Adipose tissue (tissue), 3 donors: Measurements from ENCODE around the gene REPIN1. TPM values are rescaled to one million over a fixed set of nuclear protein-coding genes. Genes with fewer than 3 reads are reported as not detected.
"Not testable (repeated sequence)": the region's sequence is repeated elsewhere in the genome, so short reads cannot be mapped to it uniquely, and the experiment has no call there.

Experiments
- H3K27ac ChIP-seq: one replicate; pipeline ENCODE4 v1.5.1; 2013; ENCODE audit warnings: low read depth, low read length
- WGBS, 3 donors: extraction: QIAGEN DNeasy Blood & Tissue Kit; methylation state at CpG; one replicate each; pipeline ENCODE4 v1.1.7; 2013; 5-methylcytosine and 5-hydroxymethylcytosine counted together
- polyA plus RNA-seq, 3 donors: library from polyadenylated mRNA; stranded (reverse); fragments of 200-250 nt; gene quantifications; one replicate each; pipeline ENCODE4 v1.2.3, GENCODE V29; 2013
- donor health status: healthy with polysubstance abuse.
- donor health status: Bipolar disorder and iron deficiency.
- donor health status: healthy.

REPIN1 gene
- polyA plus RNA-seq, 3 donors: 23.1 to 64.3 (median 59.3) TPM

- H3K27ac ChIP-seq: no peak overlapping the region
- WGBS, 3 donors: 76 to 90% (median 89%) methylated on average over 19 to 20 of the region's 20 CpGs
Observed at GRCh38 chr7:150382123-150382843, 13.7 kb downstream of the REPIN1 start.

- H3K27ac ChIP-seq: no peak overlapping the region
- 43 to 77% (median 76%) methylated on average over 4 of the region's 4 CpGs for WGBS, 3 donors
Observed at GRCh38 chr7:150382844-150383225, 14.2 kb downstream of the REPIN1 start.

- H3K27ac ChIP-seq: no peak overlapping the region
- 68 to 86% (median 83%) methylated on average over 20 to 22 of the region's 22 CpGs for WGBS, 3 donors
Observed at GRCh38 chr7:150383710-150384397, 15.2 kb downstream of the REPIN1 start.

- 69 to 90% (median 75%) methylated on average over 15 of the region's 15 CpGs for WGBS, 3 donors
- no peak overlapping the region for H3K27ac ChIP-seq
Observed at GRCh38 chr7:150384406-150385301, 16.0 kb downstream of the REPIN1 start.

DNA sequence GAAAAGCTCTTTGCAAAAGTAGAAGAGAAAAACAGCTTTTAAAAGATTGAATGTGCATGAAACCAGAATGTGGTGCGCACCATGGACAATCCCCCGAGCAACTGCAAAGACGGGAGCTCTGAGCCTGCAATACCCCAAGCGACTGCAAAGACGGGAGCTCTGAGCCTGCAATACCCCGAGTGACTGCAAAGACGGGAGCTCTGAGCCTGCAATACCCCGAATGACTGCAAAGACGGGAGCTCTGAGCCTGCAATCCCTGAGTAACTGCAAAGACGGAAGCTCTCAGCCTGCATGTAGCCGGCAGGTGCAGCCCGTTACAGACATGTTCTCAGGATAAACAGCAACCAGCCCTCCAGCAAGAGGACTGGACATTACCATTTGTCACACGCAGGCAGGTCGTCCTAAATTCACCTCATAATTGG, 16.7 kb downstream of the REPIN1 start:
- WGBS, 3 donors: 76 to 79% (median 78%) methylated on average over 14 of the region's 14 CpGs
- H3K27ac ChIP-seq: no peak overlapping the region

DNA sequence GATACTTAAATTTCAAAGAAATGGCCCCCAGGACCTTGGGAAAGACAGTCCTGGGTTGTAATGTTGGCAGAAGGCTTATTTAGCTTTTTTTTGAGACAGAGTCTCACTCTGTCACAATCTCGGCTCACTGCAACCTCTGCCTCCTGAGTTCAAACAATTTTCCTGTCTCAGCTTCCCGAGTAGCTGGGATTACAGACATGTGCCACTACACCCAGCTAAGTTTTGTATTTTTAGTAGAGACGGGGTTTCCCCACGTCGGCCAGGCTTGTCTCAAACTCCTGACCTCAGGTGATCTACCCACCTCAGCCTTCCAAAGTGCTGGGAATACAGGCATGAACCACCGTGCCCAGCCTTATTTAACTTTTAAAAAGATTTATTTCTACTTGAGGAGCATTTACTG, 17.3 kb downstream of the REPIN1 start:
- WGBS, 3 donors: 59 to 66% (median 61%) methylated on average over 6 of the region's 6 CpGs
- H3K27ac ChIP-seq: not testable (repeated sequence)

GRCh38 chr7:150388306-150388705, 19.7 kb downstream of the REPIN1 start:
- WGBS, 3 donors: 73 to 92% (median 91%) methylated on average over 7 of the region's 7 CpGs
- H3K27ac ChIP-seq: no peak overlapping the region

GRCh38 chr7:150388709-150389531, 20.3 kb downstream of the REPIN1 start:
- no peak overlapping the region for H3K27ac ChIP-seq
- WGBS, 3 donors: 41 to 64% (median 57%) methylated on average over 20 of the region's 20 CpGs

DNA sequence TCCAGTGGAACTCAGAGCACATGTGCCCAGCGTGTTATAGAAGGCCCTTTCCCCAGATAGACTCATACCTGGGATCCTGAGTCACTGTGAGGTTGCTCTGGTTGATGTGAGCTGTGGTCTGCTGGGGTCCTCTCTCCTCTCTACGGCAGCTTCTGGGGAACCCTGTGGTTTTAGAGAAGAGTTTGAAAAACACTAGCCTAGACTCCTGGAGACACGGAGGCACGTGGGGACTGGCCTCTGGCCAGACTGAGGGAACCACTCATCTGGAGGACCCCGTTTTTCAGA, 20.9 kb downstream of the REPIN1 start:
- no peak overlapping the region for H3K27ac ChIP-seq

GRCh38 chr7:150390205-150390604, 21.6 kb downstream of the REPIN1 start:
- no peak overlapping the region for H3K27ac ChIP-seq
- 94 to 98% (median 97%) methylated on average over 7 of the region's 7 CpGs for WGBS, 3 donors

More for the DNA sequence above, 20.9 kb downstream of the REPIN1 start:
- 66 to 81% (median 72%) methylated on average over 5 of the region's 5 CpGs for WGBS, 3 donors

DNA sequence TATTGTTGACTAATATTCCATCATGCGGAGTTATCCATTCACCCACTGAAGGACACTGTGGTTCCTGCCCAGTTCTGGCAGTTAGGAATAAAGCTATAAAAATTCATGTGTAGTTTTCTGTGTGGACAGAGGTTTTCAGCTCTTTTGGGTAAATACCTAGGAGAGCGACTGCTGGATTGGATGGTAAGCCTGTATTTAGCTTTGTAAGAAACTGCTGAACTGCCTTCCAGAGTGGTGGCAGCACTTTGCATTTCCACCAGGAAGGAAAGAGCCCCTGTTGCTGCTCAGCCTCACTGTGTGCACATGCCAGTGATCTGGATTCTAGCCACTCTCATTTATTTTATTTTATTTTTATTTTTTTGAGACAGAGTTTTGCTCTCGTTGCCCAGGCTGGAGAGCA, 24.7 kb downstream of the REPIN1 start:
- 53 to 93% (median 91%) methylated on average over 3 of the region's 3 CpGs for WGBS, 3 donors
- H3K27ac ChIP-seq: no peak overlapping the region

DNA sequence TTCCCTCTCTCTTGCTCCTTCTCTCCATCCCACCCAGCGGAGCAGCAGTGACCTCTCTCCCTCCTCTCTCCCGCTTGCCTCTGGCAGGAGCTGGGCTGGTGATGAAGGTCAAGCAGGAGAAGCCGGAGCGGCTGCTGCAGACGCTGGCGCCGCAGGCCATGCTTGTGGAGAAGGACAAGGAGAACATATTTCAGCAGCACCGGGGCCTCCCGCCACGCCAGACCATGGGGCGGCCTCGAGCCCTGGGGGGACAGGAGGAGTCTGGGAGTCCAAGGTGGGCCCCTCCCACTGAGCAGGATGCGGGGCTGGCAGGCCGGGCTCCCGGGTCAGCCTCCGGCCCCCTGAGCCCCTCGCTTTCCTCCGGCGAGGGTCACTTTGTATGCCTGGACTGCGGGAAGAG, 27.8 kb downstream of the REPIN1 start:
- no peak overlapping the region for H3K27ac ChIP-seq
- WGBS, 3 donors: 91 to 96% (median 95%) methylated on average over 20 of the region's 20 CpGs

DNA sequence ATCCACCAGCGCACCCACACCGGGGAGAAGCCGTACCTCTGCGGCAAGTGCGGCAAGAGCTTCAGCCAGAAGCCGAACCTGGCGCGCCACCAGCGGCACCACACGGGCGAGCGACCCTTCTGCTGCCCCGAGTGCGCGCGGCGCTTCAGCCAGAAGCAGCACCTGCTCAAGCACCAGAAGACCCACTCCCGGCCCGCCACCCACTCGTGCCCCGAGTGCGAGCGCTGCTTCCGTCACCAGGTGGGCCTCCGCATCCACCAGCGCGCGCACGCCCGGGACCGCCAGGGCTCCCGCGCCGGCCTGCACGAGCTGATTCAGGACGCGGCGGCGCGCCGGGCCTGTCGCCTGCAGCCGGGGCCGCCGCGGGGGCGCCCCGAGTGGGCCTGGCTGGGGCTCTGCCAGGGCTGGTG, 28.2 kb downstream of the REPIN1 start:
- WGBS, 3 donors: 97 to 98% (median 97%) methylated on average over 38 to 48 of the region's 48 CpGs

DNA sequence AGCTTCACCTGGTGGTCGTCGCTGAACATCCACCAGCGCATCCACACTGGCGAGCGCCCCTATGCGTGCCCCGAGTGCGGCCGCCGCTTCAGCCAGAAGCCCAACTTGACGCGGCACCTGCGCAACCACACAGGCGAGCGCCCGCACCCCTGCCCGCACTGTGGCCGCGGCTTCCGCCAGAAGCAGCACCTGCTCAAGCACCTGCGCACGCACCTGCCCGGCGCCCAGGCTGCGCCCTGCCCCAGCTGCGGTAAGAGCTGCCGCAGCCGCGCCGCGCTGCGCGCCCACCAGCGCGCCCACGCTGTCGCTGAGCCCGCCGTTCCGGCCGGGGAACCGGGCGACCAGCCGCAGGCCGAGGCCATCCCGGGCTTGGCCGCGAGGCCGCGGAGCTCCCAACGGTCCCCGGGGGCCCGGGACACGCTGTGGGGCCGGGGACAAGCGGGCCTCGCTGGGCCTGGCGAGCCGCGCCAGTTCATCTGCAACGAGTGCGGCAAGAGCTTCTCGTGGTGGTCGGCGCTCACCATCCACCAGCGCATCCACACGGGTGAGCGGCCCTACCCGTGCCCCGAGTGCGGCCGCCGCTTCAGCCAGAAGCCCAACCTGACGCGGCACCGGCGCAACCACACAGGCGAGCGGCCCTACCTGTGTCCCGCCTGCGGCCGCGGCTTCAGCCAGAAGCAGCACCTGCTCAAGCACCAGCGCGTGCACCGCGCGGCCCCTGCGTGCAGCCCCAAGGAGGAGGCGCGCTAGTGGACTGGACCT, 28.9 kb downstream of the REPIN1 start:
- 95 to 96% (median 96%) methylated on average over 90 to 91 of the region's 91 CpGs for WGBS, 3 donors
- H3K27ac ChIP-seq: no peak overlapping the region

More for the DNA sequence above, 28.2 kb downstream of the REPIN1 start:
- H3K27ac ChIP-seq: no peak overlapping the region

- H3K27ac ChIP-seq: no peak overlapping the region
- WGBS, 3 donors: 92 to 95% (median 94%) methylated on average over 27 of the region's 27 CpGs
Observed at GRCh38 chr7:150398108-150398964, 29.7 kb downstream of the REPIN1 start.

DNA sequence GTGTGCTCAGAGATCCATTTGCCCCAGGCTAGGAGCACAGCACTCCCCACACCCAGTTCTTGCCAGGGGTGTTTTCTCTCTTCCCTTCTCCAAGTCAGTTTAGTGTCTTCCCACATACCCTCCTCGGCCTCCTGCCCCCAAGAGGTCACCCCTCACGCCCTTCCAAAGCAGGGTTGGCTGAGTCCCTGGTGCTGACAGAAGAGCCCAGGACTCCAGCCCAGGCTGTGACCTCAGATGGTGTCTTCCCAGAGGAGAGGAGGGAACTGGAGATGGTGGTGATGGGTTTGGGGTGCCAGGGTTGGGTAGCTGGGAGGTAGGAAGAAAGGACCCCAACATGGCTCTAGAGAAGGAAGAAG, 30.3 kb downstream of the REPIN1 start:
- 79 to 86% (median 80%) methylated on average over 2 of the region's 2 CpGs for WGBS, 3 donors
- no peak overlapping the region for H3K27ac ChIP-seq
